CD4-positive, alpha-beta memory T cell (primary cell): Measurements from ENCODE around the gene ENTPD3. TPM values are rescaled to one million over a fixed set of nuclear protein-coding genes. Genes with fewer than 3 reads are reported as not detected.

Experiments
- CTCF ChIA-PET: fragments of 350-600 bp; sonication (Branson Sonifier 250); formaldehyde crosslinking; loops from one replicate; lab custom pipeline; 2021; ENCODE audit warnings: inconsistent platforms; ENCODE audit not compliant: partially characterized antibody; lab: Charles Lee
- POLR2A ChIA-PET: fragments of 350-600 bp; sonication (Branson Sonifier 250); formaldehyde crosslinking; loops from one replicate; lab custom pipeline; 2021; ENCODE audit not compliant: partially characterized antibody; lab: Charles Lee
- DNase-seq, 5 donors: peaks; one replicate each; pipeline versions ENCODE4 v3.0.0 to v3.0.0-alpha.2; 2020 to 2022; ENCODE audit warnings: mixed read lengths in 1 of 5
- H3K27ac ChIP-seq: one replicate; pipeline ENCODE4 v1.7.0; 2013; ENCODE audit warnings: low read depth, low read length
- H3K27me3 ChIP-seq: 2 replicates; pipeline ENCODE4 v1.7.0; 2013; ENCODE audit warnings: mild to moderate bottlenecking, low read length, moderate library complexity; ENCODE audit not compliant: insufficient read depth
- H3K36me3 ChIP-seq: 2 replicates; pipeline ENCODE4 v1.7.0; 2013; ENCODE audit warnings: mild to moderate bottlenecking, low read length, moderate library complexity; ENCODE audit not compliant: insufficient read depth
- H3K4me1 ChIP-seq: 2 replicates; pipeline ENCODE4 v1.7.0; 2013; ENCODE audit warnings: mild to moderate bottlenecking, low read length, moderate library complexity; ENCODE audit not compliant: insufficient read depth
- H3K4me3 ChIP-seq, 2 donors: one replicate each; pipeline ENCODE4 v1.7.0; 2013; ENCODE audit warnings: low read length in 2 of 2, mild to moderate bottlenecking in 1 of 2
- H3K9me3 ChIP-seq, 2 donors: one replicate each; pipeline ENCODE4 v1.7.0; 2013; ENCODE audit warnings: low read length in 2 of 2, control low read depth in 1 of 2; ENCODE audit not compliant: control insufficient read depth in 1 of 2
- H3K27ac Mint-ChIP-seq, 7 donors: one replicate each; pipeline ENCODE4 v1.8.0; 2020 to 2021; ENCODE audit warnings: mixed read lengths in 7 of 7, mild to moderate bottlenecking in 6 of 7, inconsistent platforms in 3 of 7, moderate library complexity in 3 of 7
- H3K27me3 Mint-ChIP-seq, 2 donors: one replicate each; pipeline ENCODE4 v1.8.0; 2020 to 2021; ENCODE audit warnings: mixed read lengths in 2 of 2
- H3K36me3 Mint-ChIP-seq, 2 donors: one replicate each; pipeline ENCODE4 v1.8.0; 2020 to 2021; ENCODE audit warnings: mixed read lengths in 2 of 2, inconsistent platforms in 1 of 2, mild to moderate bottlenecking in 1 of 2
- H3K4me1 Mint-ChIP-seq, 4 donors: one replicate each; pipeline ENCODE4 v1.8.0; 2020 to 2021; ENCODE audit warnings: mixed read lengths in 4 of 4, mild to moderate bottlenecking in 1 of 4
- H3K4me3 Mint-ChIP-seq, 8 donors: one replicate each; pipeline ENCODE4 v1.8.0; 2020 to 2021; ENCODE audit warnings: mixed read lengths in 8 of 8, mild to moderate bottlenecking in 7 of 8, moderate library complexity in 6 of 8, inconsistent platforms in 3 of 8
- H3K9me3 Mint-ChIP-seq, 8 donors: one replicate each; pipeline ENCODE4 v1.8.0; 2020 to 2021; ENCODE audit warnings: mixed read lengths in 8 of 8, mild to moderate bottlenecking in 5 of 8, inconsistent platforms in 3 of 8, moderate library complexity in 1 of 8
- intact Hi-C: fragments of 100-400 bp; cut with micrococcal nuclease; formaldehyde crosslinking; loops from one replicate; pipeline ENCODE4 v1.15.1; 2023
- polyA plus RNA-seq, 2 donors: library from polyadenylated mRNA; unstranded; fragments of 300-500 nt; fragmentation: Illumina TruSeq; gene quantifications; one replicate each; pipeline ENCODE4 v1.2.3, GENCODE V29; 2021
- total RNA-seq, 2 experiments: library from RNA; stranded (reverse); gene quantifications; one replicate each; pipeline ENCODE4 v1.2.3, GENCODE V29; 2021

ENTPD3 gene
- total and polyA plus RNA-seq, 4 experiments from 2014 or later, result not detected

GRCh38 chr3:40407007-40407406 lies 20.0 kb downstream of the ENTPD3 start:
- no peak overlapping the region for H3K27ac Mint-ChIP-seq
- no peak overlapping the region for H3K4me3 ChIP-seq
- no peaks in the 10 kb centered on the region for H3K27me3 ChIP-seq
- no peak for DNase-seq
- ChIA-PET CTCF (no interaction called here), POLR2A (no interaction called here)
- peaks cover 1 to 2% of the 10 kb centered on the region in 2 donors for H3K27me3 Mint-ChIP-seq
- H3K36me3 ChIP-seq, result no peaks in the 10 kb centered on the region
- no peaks in the 10 kb centered on the region for H3K4me1 Mint-ChIP-seq
- no peaks in the 10 kb centered on the region for H3K36me3 Mint-ChIP-seq
- H3K9me3 Mint-ChIP-seq, result no peaks in the 10 kb centered on the region
- H3K9me3 ChIP-seq, result no peaks in the 10 kb centered on the region
- H3K27ac ChIP-seq, result no peak overlapping the region
- H3K4me1 ChIP-seq, result no peaks in the 10 kb centered on the region
- intact Hi-C loops, result no loop called here
- H3K4me3 Mint-ChIP-seq, result no peak overlapping the region

- H3K4me1 Mint-ChIP-seq, result no peaks in the 10 kb centered on the region
- Histone ChIP-seq H3K27ac (no peak overlapping the region), H3K4me1 (no peaks in the 10 kb centered on the region), H3K36me3 (no peaks in the 10 kb centered on the region), H3K27me3 (no peaks in the 10 kb centered on the region), H3K4me3 (no peak overlapping the region), H3K9me3 (no peaks in the 10 kb centered on the region)
- no peak overlapping the region for H3K27ac Mint-ChIP-seq
- ChIA-PET POLR2A (no interaction called here), CTCF (no interaction called here)
- no peak for DNase-seq
- no peak overlapping the region for H3K4me3 Mint-ChIP-seq
- intact Hi-C loops, result no loop called here
- H3K9me3 Mint-ChIP-seq, result no peaks in the 10 kb centered on the region
- peaks cover 1 to 2% of the 10 kb centered on the region in 2 donors for H3K27me3 Mint-ChIP-seq
- H3K36me3 Mint-ChIP-seq, result no peaks in the 10 kb centered on the region
Observed at GRCh38 chr3:40407611-40408010, 20.6 kb downstream of the ENTPD3 start.

GRCh38 chr3:40414270-40414669 lies 27.3 kb downstream of the ENTPD3 start:
- Mint-ChIP-seq H3K9me3 (no peaks in the 10 kb centered on the region), H3K27me3 (peaks cover 1 to 4% of the 10 kb centered on the region in 2 donors), H3K36me3 (no peaks in the 10 kb centered on the region), H3K27ac (no peak overlapping the region), H3K4me1 (no peaks in the 10 kb centered on the region), H3K4me3 (no peak overlapping the region)
- DNase-seq, result no peak
- Histone ChIP-seq H3K27ac (no peak overlapping the region), H3K4me3 (no peak overlapping the region), H3K4me1 (no peaks in the 10 kb centered on the region), H3K36me3 (no peaks in the 10 kb centered on the region), H3K27me3 (no peaks in the 10 kb centered on the region), H3K9me3 (no peaks in the 10 kb centered on the region)
- intact Hi-C loops, result no loop called here
- ChIA-PET POLR2A (no interaction called here), CTCF (no interaction called here)

GRCh38 chr3:40417845-40418543 lies 31.0 kb downstream of the ENTPD3 start:
- Histone ChIP-seq H3K4me3 (no peak overlapping the region), H3K27ac (no peak overlapping the region), H3K9me3 (no peaks in the 10 kb centered on the region), H3K27me3 (no peaks in the 10 kb centered on the region), H3K4me1 (no peaks in the 10 kb centered on the region), H3K36me3 (no peaks in the 10 kb centered on the region)
- CTCF ChIA-PET, result no interaction called here
- H3K9me3 Mint-ChIP-seq, result no peaks in the 10 kb centered on the region
- POLR2A ChIA-PET, result interaction anchor here (1.0 kb wide), 1 partner anchor 47 kb away, joined by 3 read pairs; no protein-coding TSS in a partner anchor
- no peak overlapping the region for H3K27ac Mint-ChIP-seq
- intact Hi-C loops, result no loop called here
- H3K4me1 Mint-ChIP-seq, result no peaks in the 10 kb centered on the region
- peaks cover 0 to 5% of the 10 kb centered on the region in 2 donors for H3K36me3 Mint-ChIP-seq
- no peak overlapping the region for H3K4me3 Mint-ChIP-seq
- no peak for DNase-seq
- H3K27me3 Mint-ChIP-seq, result peaks cover 0 to 4% of the 10 kb centered on the region in 2 donors

GRCh38 chr3:40422861-40423260 lies 35.9 kb downstream of the ENTPD3 start:
- ChIA-PET POLR2A (no interaction called here), CTCF (no interaction called here)
- H3K4me1 ChIP-seq, result no peaks in the 10 kb centered on the region
- no peaks in the 10 kb centered on the region for H3K9me3 Mint-ChIP-seq
- H3K4me1 Mint-ChIP-seq, result no peaks in the 10 kb centered on the region
- peak in 1 of 5 donors; percentile 0 for DNase-seq
- H3K27ac Mint-ChIP-seq, result no peak overlapping the region
- H3K27ac ChIP-seq, result no peak overlapping the region
- no peak overlapping the region for H3K4me3 ChIP-seq
- H3K27me3 Mint-ChIP-seq, result no peaks in the 10 kb centered on the region
- no peak overlapping the region for H3K4me3 Mint-ChIP-seq
- H3K36me3 ChIP-seq, result no peaks in the 10 kb centered on the region
- H3K27me3 ChIP-seq, result no peaks in the 10 kb centered on the region
- intact Hi-C loops, result no loop called here
- H3K36me3 Mint-ChIP-seq, result peaks cover 0 to 13% of the 10 kb centered on the region in 2 donors
- H3K9me3 ChIP-seq, result no peaks in the 10 kb centered on the region

- peaks cover 0 to 2% of the 10 kb centered on the region in 2 donors for H3K27me3 Mint-ChIP-seq
- H3K27ac Mint-ChIP-seq, result no peak overlapping the region
- peaks cover 0 to 16% of the 10 kb centered on the region in 2 donors for H3K36me3 Mint-ChIP-seq
- Histone ChIP-seq H3K4me1 (no peaks in the 10 kb centered on the region), H3K4me3 (no peak overlapping the region), H3K36me3 (no peaks in the 10 kb centered on the region), H3K27me3 (no peaks in the 10 kb centered on the region), H3K9me3 (no peaks in the 10 kb centered on the region), H3K27ac (no peak overlapping the region)
- intact Hi-C loops, result no loop called here
- H3K4me1 Mint-ChIP-seq, result no peaks in the 10 kb centered on the region
- DNase-seq, result no peak
- POLR2A ChIA-PET, result no interaction called here
- H3K9me3 Mint-ChIP-seq, result no peaks in the 10 kb centered on the region
- CTCF ChIA-PET, result no interaction called here
- H3K4me3 Mint-ChIP-seq, result no peak overlapping the region
Observed at GRCh38 chr3:40427045-40427669, 40.2 kb downstream of the ENTPD3 start.

GRCh38 chr3:40432793-40433192 lies 45.8 kb downstream of the ENTPD3 start:
- Histone ChIP-seq H3K9me3 (no peaks in the 10 kb centered on the region), H3K4me3 (no peak overlapping the region), H3K27me3 (no peaks in the 10 kb centered on the region), H3K4me1 (no peaks in the 10 kb centered on the region), H3K27ac (no peak overlapping the region), H3K36me3 (no peaks in the 10 kb centered on the region)
- POLR2A ChIA-PET, result no interaction called here
- Mint-ChIP-seq H3K4me3 (no peak overlapping the region), H3K9me3 (no peaks in the 10 kb centered on the region), H3K27me3 (peaks cover 0 to 2% of the 10 kb centered on the region in 2 donors), H3K4me1 (no peaks in the 10 kb centered on the region), H3K27ac (no peak overlapping the region), H3K36me3 (peaks cover 0 to 17% of the 10 kb centered on the region in 2 donors)
- intact Hi-C loops, result no loop called here
- CTCF ChIA-PET, result no interaction called here
- no peak for DNase-seq
